Measurements from ENCODE around the gene ALKBH5.
"Not testable (repeated sequence)": the region's sequence is repeated elsewhere in the genome, so short reads cannot be mapped to it uniquely, and the experiment has no call there.

Gene ALKBH5

GRCh38 chr17:18201108-18201507, 17.5 kb downstream of the ALKBH5 start:
- CTCF ChIA-PET: interaction anchor here (1.0 to 2.0 kb wide), 2 partner anchors 9 to 11 kb away, joined by 3 to 6 read pairs; no protein-coding TSS in a partner anchor
- DNase-seq: no peak
- Mint-ChIP-seq H3K27ac (no peak overlapping the region), H3K27me3 (no peaks in the 10 kb centered on the region), H3K4me1 (peaks cover 14% of the 10 kb centered on the region), H3K36me3 (peaks cover 40% of the 10 kb centered on the region), H3K9me3 (no peaks in the 10 kb centered on the region), H3K4me3 (no peak overlapping the region)

GRCh38 chr17:18203308-18203707, 19.7 kb downstream of the ALKBH5 start:
- Mint-ChIP-seq H3K27ac (no peak overlapping the region), H3K36me3 (peaks cover 34% of the 10 kb centered on the region)

GRCh38 chr17:18205861-18206260, 22.2 kb downstream of the ALKBH5 start:
- no peak overlapping the region for H3K27ac Mint-ChIP-seq
- no peaks in the 10 kb centered on the region for H3K9me3 Mint-ChIP-seq
- H3K36me3 Mint-ChIP-seq: peaks cover 33% of the 10 kb centered on the region
- H3K27me3 Mint-ChIP-seq: no peaks in the 10 kb centered on the region
- H3K4me1 Mint-ChIP-seq: no peaks in the 10 kb centered on the region
- DNase-seq: no peak
- CTCF ChIA-PET: interaction anchor here (3.6 kb wide), 1 partner anchor 12 kb away, joined by 21 read pairs; no protein-coding TSS in a partner anchor
- no peak overlapping the region for H3K4me3 Mint-ChIP-seq

More at GRCh38 chr17:18203308-18203707, 19.7 kb downstream of the ALKBH5 start:
- no peak overlapping the region for H3K4me3 Mint-ChIP-seq
- no peak for DNase-seq
- H3K9me3 Mint-ChIP-seq: no peaks in the 10 kb centered on the region
- CTCF ChIA-PET: no interaction called here
- H3K27me3 Mint-ChIP-seq: no peaks in the 10 kb centered on the region
- H3K4me1 Mint-ChIP-seq: peaks cover 8% of the 10 kb centered on the region

GRCh38 chr17:18206962-18207361, 23.3 kb downstream of the ALKBH5 start:
- DNase-seq: no peak
- H3K4me3 Mint-ChIP-seq: no peak overlapping the region
- no peaks in the 10 kb centered on the region for H3K27me3 Mint-ChIP-seq
- no peaks in the 10 kb centered on the region for H3K4me1 Mint-ChIP-seq
- H3K36me3 Mint-ChIP-seq: peaks cover 32% of the 10 kb centered on the region
- CTCF ChIA-PET: interaction anchor here (3.6 kb wide), 1 partner anchor 10 kb away, joined by 21 read pairs; no protein-coding TSS in a partner anchor
- no peaks in the 10 kb centered on the region for H3K9me3 Mint-ChIP-seq
- H3K27ac Mint-ChIP-seq: no peak overlapping the region

- DNase-seq: no peak
- H3K9me3 Mint-ChIP-seq: no peaks in the 10 kb centered on the region
- H3K27me3 Mint-ChIP-seq: no peaks in the 10 kb centered on the region
- H3K4me3 Mint-ChIP-seq: no peak overlapping the region
- H3K4me1 Mint-ChIP-seq: no peaks in the 10 kb centered on the region
- CTCF ChIA-PET: interaction anchor here (3.6 kb wide), 1 partner anchor 9 kb away, joined by 21 read pairs; no protein-coding TSS in a partner anchor
- peaks cover 30% of the 10 kb centered on the region for H3K36me3 Mint-ChIP-seq
- H3K27ac Mint-ChIP-seq: no peak overlapping the region
Measured at GRCh38 chr17:18208092-18208491, 24.5 kb downstream of the ALKBH5 start.

- Mint-ChIP-seq H3K9me3 (no peaks in the 10 kb centered on the region), H3K27ac (no peak overlapping the region), H3K4me3 (no peak overlapping the region), H3K4me1 (no peaks in the 10 kb centered on the region), H3K36me3 (peaks cover 9% of the 10 kb centered on the region), H3K27me3 (no peaks in the 10 kb centered on the region)
- CTCF ChIA-PET: no interaction called here
- DNase-seq: no peak
Measured at GRCh38 chr17:18213666-18214270, 30.1 kb downstream of the ALKBH5 start.

- DNase-seq, H3K36me3 Mint-ChIP-seq, H3K27me3 Mint-ChIP-seq, H3K4me3 Mint-ChIP-seq, H3K9me3 Mint-ChIP-seq, H3K4me1 Mint-ChIP-seq, H3K27ac Mint-ChIP-seq: not testable (repeated sequence)
- CTCF ChIA-PET: interaction anchor here (1.4 to 3.6 kb wide), 4 partner anchors 9 to 111 kb away, joined by 3 to 21 read pairs (median 3); no protein-coding TSS in a partner anchor
Measured at GRCh38 chr17:18216906-18217305, 33.3 kb downstream of the ALKBH5 start.

- H3K27me3 Mint-ChIP-seq: no peaks in the 10 kb centered on the region
- no peaks in the 10 kb centered on the region for H3K4me1 Mint-ChIP-seq
- no peak overlapping the region for H3K27ac Mint-ChIP-seq
Measured at GRCh38 chr17:18217412-18218015, 33.9 kb downstream of the ALKBH5 start.

GRCh38 chr17:18218756-18219415, 35.3 kb downstream of the ALKBH5 start:
- Mint-ChIP-seq H3K27ac (no peak overlapping the region), H3K27me3 (no peaks in the 10 kb centered on the region), H3K4me3 (no peak overlapping the region), H3K9me3 (no peaks in the 10 kb centered on the region), H3K36me3 (no peaks in the 10 kb centered on the region), H3K4me1 (no peaks in the 10 kb centered on the region)
- DNase-seq: no peak
- CTCF ChIA-PET: interaction anchor here (0.9 to 3.6 kb wide), 4 partner anchors 11 to 345 kb away, joined by 3 to 21 read pairs (median 4); no protein-coding TSS in a partner anchor

More at GRCh38 chr17:18217412-18218015, 33.9 kb downstream of the ALKBH5 start:
- CTCF ChIA-PET: interaction anchor here (0.9 to 3.6 kb wide), 7 partner anchors 10 to 347 kb away, joined by 3 to 21 read pairs (median 3); no protein-coding TSS in a partner anchor
- DNase-seq: peak; percentile 83
- Mint-ChIP-seq H3K4me3 (no peak overlapping the region), H3K36me3 (no peaks in the 10 kb centered on the region), H3K9me3 (no peaks in the 10 kb centered on the region)

- Mint-ChIP-seq H3K9me3 (no peaks in the 10 kb centered on the region), H3K4me1 (peaks cover 25% of the 10 kb centered on the region), H3K4me3 (no peak overlapping the region), H3K27me3 (no peaks in the 10 kb centered on the region), H3K36me3 (peaks cover 3% of the 10 kb centered on the region), H3K27ac (no peak overlapping the region)
- no peak for DNase-seq
- CTCF ChIA-PET: interaction anchor here (0.5 to 1.2 kb wide), 2 partner anchors 8 to 590 kb away, joined by 3 to 4 read pairs; no protein-coding TSS in a partner anchor
Measured at GRCh38 chr17:18224053-18224386, 40.4 kb downstream of the ALKBH5 start.

GRCh38 chr17:18224387-18225120, 40.9 kb downstream of the ALKBH5 start:
- H3K4me3 Mint-ChIP-seq: peak overlapping the region; percentile 70
- no peaks in the 10 kb centered on the region for H3K9me3 Mint-ChIP-seq
- H3K27ac Mint-ChIP-seq: no peak overlapping the region
- DNase-seq: no peak
- H3K4me1 Mint-ChIP-seq: peaks cover 25% of the 10 kb centered on the region
- peaks cover 3% of the 10 kb centered on the region for H3K36me3 Mint-ChIP-seq
- no peaks in the 10 kb centered on the region for H3K27me3 Mint-ChIP-seq
- CTCF ChIA-PET: interaction anchor here (1.2 kb wide), 1 partner anchor 9 kb away, joined by 4 read pairs; no protein-coding TSS in a partner anchor

GRCh38 chr17:18225121-18225641, 41.6 kb downstream of the ALKBH5 start, which contains the start of gene LLGL1:
Gene LLGL1, plus strand, starts transcription at chr17:18225635. Its CDS starts 48 bp downstream, at chr17:18225683.
- Mint-ChIP-seq H3K4me1 (peaks cover 25% of the 10 kb centered on the region), H3K4me3 (peak within 1 kb of the TSS; percentile 94), H3K27me3 (no peaks in the 10 kb centered on the region), H3K36me3 (peaks cover 3% of the 10 kb centered on the region), H3K27ac (peak within 1 kb of the TSS; percentile 83), H3K9me3 (no peaks in the 10 kb centered on the region)
- CTCF ChIA-PET: interaction anchor here (1.2 kb wide), 1 partner anchor 9 kb away, joined by 4 read pairs; no protein-coding TSS in a partner anchor
- peak; percentile 97 for DNase-seq

GRCh38 chr17:18225642-18226283, 42.1 kb downstream of the ALKBH5 start:
- H3K27me3 Mint-ChIP-seq: no peaks in the 10 kb centered on the region
- peak overlapping the region; percentile 83 for H3K27ac Mint-ChIP-seq
- DNase-seq: no peak
- no peaks in the 10 kb centered on the region for H3K9me3 Mint-ChIP-seq
- H3K4me1 Mint-ChIP-seq: peaks cover 25% of the 10 kb centered on the region
- peak overlapping the region; percentile 94 for H3K4me3 Mint-ChIP-seq
- H3K36me3 Mint-ChIP-seq: peaks cover 3% of the 10 kb centered on the region
- CTCF ChIA-PET: no interaction called here

All from activated naive CD4-positive, alpha-beta T cell treated with anti-CD3 and anti-CD28 coated beads, Interleukin-2, amount 10 ng/mL, durations not matched to agents 7 days and 5 days (primary cell).